HepG2 (cell line): ENCODE measurements around the gene IRF2BPL. TPM values are rescaled to one million over a fixed set of nuclear protein-coding genes. Genes with fewer than 3 reads are reported as not detected.

Experiments
- ATAC-seq: fragments of 200-7000 bp; cut with Tn5 transposase; 3 replicates; pipeline ENCODE4 v1.9.1; 2020; ENCODE audit warnings: mild to moderate bottlenecking, moderate library complexity
- BruUV-seq: library from RNA; stranded (reverse); fragments of 400-500 nt; replicated peaks from 2 replicates; lab custom pipeline; 2021; lab: Mats Ljungman, UMichigan
- CTCF ChIA-PET: fragments of 300-600 bp; formaldehyde crosslinking; extraction: SDS; loops from one replicate; lab custom pipeline; 2021; ENCODE audit warnings: low total read pairs, inconsistent platforms, low intra/inter-chr PET ratio; lab: Yijun Ruan, JAX
- POLR2A ChIA-PET: fragments of 350-600 bp; sonication (Branson Sonifier 250); formaldehyde crosslinking; loops from one replicate; lab custom pipeline; 2020; ENCODE audit warnings: antibody characterized with exemption, inconsistent platforms; lab: Yijun Ruan, JAX
- DNase-seq: peaks from one replicate; pipeline ENCODE4 v3.0.0-alpha.2; 2015; ENCODE audit warnings: low spot score
- FAIRE-seq: peaks from 3 replicates; lab custom pipeline; 2011; peaks lifted over from hg19 to GRCh38; lab: Jason Lieb, UNC
- H2AFZ ChIP-seq: one replicate; pipeline ENCODE4 v1.6.1; 2011; ENCODE audit warnings: low read length, inconsistent platforms
- H3K27ac ChIP-seq: fragments of 300-600 bp; 3 replicates; pipeline ENCODE4 v1.8.0; 2011; ENCODE audit warnings: mixed run types, mild to moderate bottlenecking, mixed read lengths, low read length, inconsistent platforms; ENCODE audit not compliant: insufficient read depth; ENCODE audit errors: extremely low read length
- H3K27me3 ChIP-seq, 2 experiments: fragments of 200-600 bp in 1 of 2; 2 replicates in 1 of 2; 3 replicates in 1 of 2; pipeline versions ENCODE4 v1.6.0 to v1.8.0; 2011; ENCODE audit warnings: low read length in 2 of 2, mild to moderate bottlenecking in 2 of 2, moderate library complexity in 2 of 2, inconsistent platforms in 1 of 2; ENCODE audit not compliant: insufficient read depth in 2 of 2, control insufficient read depth in 1 of 2
- H3K36me3 ChIP-seq, 2 experiments: fragments of 200-600 bp in 1 of 2; replicated peaks in 1 of 2; 2 replicates in 1 of 2; 3 replicates in 1 of 2; pipeline versions ENCODE4 v1.5.1 to v1.8.0; 2011; ENCODE audit warnings: low read length in 2 of 2, inconsistent platforms in 1 of 2; ENCODE audit not compliant: insufficient read depth in 2 of 2, control insufficient read depth in 1 of 2
- H3K4me1 ChIP-seq: 2 replicates; pipeline ENCODE4 v1.5.1; 2012; ENCODE audit warnings: low read length, inconsistent platforms; ENCODE audit not compliant: insufficient read depth
- H3K4me2 ChIP-seq: 2 replicates; pipeline ENCODE4 v1.6.0; 2011; ENCODE audit warnings: low read depth, low read length, inconsistent platforms
- H3K4me3 ChIP-seq, 3 experiments: fragments of 200-600 bp in 1 of 3; sonication (generic), shearing (Covaris generic) in 1 of 3; replicated peaks in 1 of 3; 2 replicates each; pipeline ENCODE4 v1.5.1; 2011 to 2016; ENCODE audit warnings: low read length in 3 of 3, inconsistent platforms in 2 of 3, low read depth in 2 of 3, mild to moderate bottlenecking in 2 of 3, control low read depth in 1 of 3, mixed read lengths in 1 of 3; ENCODE audit not compliant: insufficient read depth in 1 of 3
- H3K79me2 ChIP-seq: one replicate; pipeline ENCODE4 v1.6.1; 2011; ENCODE audit warnings: low read length, inconsistent platforms; ENCODE audit not compliant: insufficient read depth
- H3K9ac ChIP-seq: 2 replicates; pipeline ENCODE4 v1.6.0; 2011; ENCODE audit warnings: mild to moderate bottlenecking, low read depth, low read length, inconsistent platforms; ENCODE audit not compliant: insufficient read depth
- H3K9me3 ChIP-seq: 2 replicates; pipeline ENCODE4 v1.5.1; 2012; ENCODE audit warnings: mild to moderate bottlenecking, low read length
- H4K20me1 ChIP-seq: 2 replicates; pipeline ENCODE4 v1.6.0; 2011; ENCODE audit warnings: inconsistent platforms, mild to moderate bottlenecking, low read length, moderate library complexity; ENCODE audit not compliant: insufficient read depth
- FOXP1 ChIP-seq, 2 experiments: fragments of 450-650 bp in 1 of 2; IDR thresholded peaks; 2 replicates each; pipeline ENCODE4 v1.6.1; 2017 to 2018; ENCODE audit warnings: antibody characterized with exemption in 1 of 2
- ZHX2 ChIP-seq, 2 experiments: sonication (generic) in 1 of 2; formaldehyde crosslinking in 1 of 2; IDR thresholded peaks; 2 replicates each; pipeline versions ENCODE4 v1.6.1 to v1.9.0; 2014 to 2022; ENCODE audit warnings: antibody characterized with exemption in 1 of 2, borderline replicate concordance in 1 of 2, inconsistent platforms in 1 of 2, low read depth in 1 of 2, missing genetic modification reagents in 1 of 2
- ZNF564 ChIP-seq: sonication (generic); formaldehyde crosslinking; IDR thresholded peaks from 2 replicates; pipeline ENCODE4 v1.8.1; 2023; ENCODE audit warnings: mild to moderate bottlenecking, missing genetic modification reagents
- in situ Hi-C: cut with HindIII; loops from 2 replicates; pipeline ENCODE4 v1.10.0; 2017; ENCODE audit warnings: low pct_unique_long_range_greater_than_20kb; ENCODE audit not compliant: extremely low pct_ligation_motif_present
- intact Hi-C: fragments of 100-400 bp; cut with micrococcal nuclease; formaldehyde crosslinking; loops from one replicate; pipeline ENCODE4 v1.10.0; 2022; ENCODE audit not compliant: unreplicated experiment
- polyA plus RNA-seq, 8 experiments: library from polyadenylated mRNA; depleted of rRNA in 3 of 8; stranded (reverse) in 7 of 8; unstranded in 1 of 8; fragments of >200 nt; fragmentation: Illumina TruSeq in 4 of 8; extraction: Trizol in 4 of 8; gene quantifications; 2 replicates each; pipeline versions ENCODE4 v1.2.1 to v1.2.3, GENCODE V29; 2011 to 2016; ENCODE audit warnings: low read depth in 4 of 8, missing spikeins in 1 of 8, mixed read lengths in 1 of 8; ENCODE audit not compliant: insufficient read depth in 1 of 8
- total RNA-seq, 5 experiments: library from RNA; depleted of rRNA; stranded (reverse); fragments of >200 nt; fragmentation: Illumina TruSeq; extraction: Trizol; gene quantifications; 2 replicates each; pipeline ENCODE4 v1.2.3, GENCODE V29; 2016; ENCODE audit warnings: low read depth in 1 of 5
- TF ChIP-seq, protein P1 (sequence below): sonication (generic); formaldehyde crosslinking; IDR thresholded peaks from 2 replicates; pipeline ENCODE4 v1.4.0; 2020; ENCODE audit warnings: mild to moderate bottlenecking, missing genetic modification reagents

The IRF2BPL gene
- total and polyA plus RNA-seq, 2 of the 13 experiments (the other 11 are each of a cell fraction or from before 2014, with no cell fraction given) = 6.6 to 8.4 TPM

GRCh38 chr14:76993752-76994151 lies 34.8 kb downstream of the IRF2BPL start (continued):
- TF ChIP-seq, protein P1, sequence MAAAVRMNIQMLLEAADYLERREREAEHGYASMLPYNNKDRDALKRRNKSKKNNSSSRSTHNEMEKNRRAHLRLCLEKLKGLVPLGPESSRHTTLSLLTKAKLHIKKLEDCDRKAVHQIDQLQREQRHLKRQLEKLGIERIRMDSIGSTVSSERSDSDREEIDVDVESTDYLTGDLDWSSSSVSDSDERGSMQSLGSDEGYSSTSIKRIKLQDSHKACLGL = no peak

DNA sequence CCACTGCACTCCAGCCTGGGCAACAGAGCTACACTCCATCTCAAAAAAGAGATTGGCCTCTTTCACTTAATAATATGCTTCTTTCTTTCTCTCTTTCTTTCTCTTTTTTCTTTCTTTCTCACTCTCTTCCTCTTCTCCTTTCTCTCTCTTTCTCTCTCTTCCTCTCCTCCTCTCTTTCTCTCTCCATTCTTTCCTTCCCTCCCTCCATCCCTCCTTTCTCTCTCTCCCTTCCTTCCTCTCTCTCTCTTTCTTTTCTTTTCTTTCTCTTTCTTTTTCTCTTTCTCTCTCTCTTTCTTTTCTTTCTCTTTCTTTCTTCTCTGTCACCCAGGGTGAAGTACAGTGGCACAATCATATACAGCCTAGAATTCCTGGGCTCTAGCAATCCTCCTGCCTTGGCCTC lies 38.4 kb downstream of the IRF2BPL start:
- H3K9ac ChIP-seq = no peak overlapping the region
- peaks cover 16% of the 10 kb centered on the region for H3K4me1 ChIP-seq
- H3K9me3 ChIP-seq = no peaks in the 10 kb centered on the region
- no peaks in the 10 kb centered on the region for H3K36me3 ChIP-seq
- H4K20me1 ChIP-seq = no peaks in the 10 kb centered on the region
- CTCF ChIA-PET = no interaction called here
- no peak for FAIRE-seq
- H3K4me2 ChIP-seq = no peak overlapping the region
- H2AFZ ChIP-seq = no peak overlapping the region
- in situ Hi-C loops = no loop called here
- H3K27ac ChIP-seq = no peak overlapping the region
- peaks cover 0 to 1% of the 10 kb centered on the region in 2 experiments; a peak in 1 of 5 replicates for H3K27me3 ChIP-seq
- no TSS peak for BruUV-seq
- no peak for ATAC-seq
- no peak for TF ChIP-seq ZNF564
- TF ChIP-seq FOXP1 (IDR thresholded peaks at IDR 0.05) = no peak
- no peak for TF ChIP-seq FOXP1 (CRISPR knock-in tag; IDR thresholded peaks at IDR 0.05)
- no peak for TF ChIP-seq ZHX2 (IDR thresholded peaks at IDR 0.05; ENCODE audit: low read depth)
- no peak for TF ChIP-seq ZHX2 (CRISPR knock-in tag; IDR thresholded peaks at IDR 0.05; ENCODE audit: borderline replicate concordance)
- TF ChIP-seq, all 625 proteins: peak for 0
- Histone ChIP-seq H3K4me3 (no peak overlapping the region), H3K79me2 (no peaks in the 10 kb centered on the region)
- no peak for DNase-seq
- intact Hi-C loops = no loop called here
- POLR2A ChIA-PET = no interaction called here
